ENCODE data around the gene RHBDF1.

DNA sequence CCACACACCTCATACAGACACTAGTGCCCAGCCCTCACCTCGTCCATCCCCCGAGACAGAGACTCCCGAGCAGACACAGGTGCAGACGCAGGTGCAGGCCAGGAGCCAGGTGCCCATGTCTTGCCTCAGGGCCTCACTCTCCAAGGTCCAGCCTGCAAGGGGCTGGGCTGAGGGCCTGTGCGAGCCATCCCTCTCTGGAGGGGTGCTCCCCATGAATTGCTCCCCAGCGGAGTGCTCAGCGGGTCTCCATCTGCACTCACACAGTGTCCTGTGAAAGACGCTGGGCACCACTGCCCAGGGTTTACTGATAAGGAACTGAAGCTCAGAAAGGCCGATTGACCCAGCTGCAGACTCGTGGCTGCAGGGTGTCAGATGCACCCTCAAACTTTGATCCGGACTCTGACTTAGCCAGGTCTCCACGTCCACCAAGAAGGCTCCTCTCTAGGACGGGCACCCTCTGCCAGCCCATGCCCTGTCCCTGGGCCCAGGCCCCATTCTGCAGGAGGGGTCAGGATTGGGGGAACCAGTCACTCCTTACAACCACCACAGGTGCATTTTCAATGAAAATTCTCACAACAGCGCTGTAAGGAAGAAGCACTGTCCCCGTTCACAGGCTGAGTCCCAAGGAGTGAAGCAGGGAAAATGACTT is 36.0 kb downstream of the RHBDF1 start:
- TF ChIP-seq, protein P1, sequence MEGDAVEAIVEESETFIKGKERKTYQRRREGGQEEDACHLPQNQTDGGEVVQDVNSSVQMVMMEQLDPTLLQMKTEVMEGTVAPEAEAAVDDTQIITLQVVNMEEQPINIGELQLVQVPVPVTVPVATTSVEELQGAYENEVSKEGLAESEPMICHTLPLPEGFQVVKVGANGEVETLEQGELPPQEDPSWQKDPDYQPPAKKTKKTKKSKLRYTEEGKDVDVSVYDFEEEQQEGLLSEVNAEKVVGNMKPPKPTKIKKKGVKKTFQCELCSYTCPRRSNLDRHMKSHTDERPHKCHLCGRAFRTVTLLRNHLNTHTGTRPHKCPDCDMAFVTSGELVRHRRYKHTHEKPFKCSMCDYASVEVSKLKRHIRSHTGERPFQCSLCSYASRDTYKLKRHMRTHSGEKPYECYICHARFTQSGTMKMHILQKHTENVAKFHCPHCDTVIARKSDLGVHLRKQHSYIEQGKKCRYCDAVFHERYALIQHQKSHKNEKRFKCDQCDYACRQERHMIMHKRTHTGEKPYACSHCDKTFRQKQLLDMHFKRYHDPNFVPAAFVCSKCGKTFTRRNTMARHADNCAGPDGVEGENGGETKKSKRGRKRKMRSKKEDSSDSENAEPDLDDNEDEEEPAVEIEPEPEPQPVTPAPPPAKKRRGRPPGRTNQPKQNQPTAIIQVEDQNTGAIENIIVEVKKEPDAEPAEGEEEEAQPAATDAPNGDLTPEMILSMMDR (IDR thresholded peaks at IDR 0.05 in 8 of 11, conservative IDR thresholded peaks at IDR 0.05 in 3 of 11), result no peak
- no peak for TF ChIP-seq POLR2A (IDR thresholded peaks at IDR 0.05)
- TF ChIP-seq POLR2AphosphoS5 (IDR thresholded peaks at IDR 0.05), result peak in 1 of 3 donors; percentile 19
